Neural cell (in vitro differentiated cells): ENCODE measurements around the gene SETSIP.

ENCODE experiments used
- EZH2 ChIP-seq: fragments of 200-600, 300-800 bp; shearing (Covaris generic), sonication (generic); IDR thresholded peaks from 2 replicates; pipeline ENCODE4 v1.6.1; 2014; ENCODE audit warnings: antibody characterized with exemption, low read length, borderline replicate concordance, mild to moderate bottlenecking; ENCODE audit not compliant: insufficient read depth, poor library complexity, severe bottlenecking
- POLR2AphosphoS5 ChIP-seq: IDR thresholded peaks from 2 replicates; pipeline ENCODE4 v1.6.1; 2012
- TF ChIP-seq, protein P1 (sequence below): fragments of 450-650 bp; IDR thresholded peaks from 2 replicates; pipeline ENCODE4 v1.5.1; 2014; ENCODE audit warnings: antibody characterized with exemption, mild to moderate bottlenecking, moderate library complexity; ENCODE audit not compliant: poor library complexity, severe bottlenecking

DNA sequence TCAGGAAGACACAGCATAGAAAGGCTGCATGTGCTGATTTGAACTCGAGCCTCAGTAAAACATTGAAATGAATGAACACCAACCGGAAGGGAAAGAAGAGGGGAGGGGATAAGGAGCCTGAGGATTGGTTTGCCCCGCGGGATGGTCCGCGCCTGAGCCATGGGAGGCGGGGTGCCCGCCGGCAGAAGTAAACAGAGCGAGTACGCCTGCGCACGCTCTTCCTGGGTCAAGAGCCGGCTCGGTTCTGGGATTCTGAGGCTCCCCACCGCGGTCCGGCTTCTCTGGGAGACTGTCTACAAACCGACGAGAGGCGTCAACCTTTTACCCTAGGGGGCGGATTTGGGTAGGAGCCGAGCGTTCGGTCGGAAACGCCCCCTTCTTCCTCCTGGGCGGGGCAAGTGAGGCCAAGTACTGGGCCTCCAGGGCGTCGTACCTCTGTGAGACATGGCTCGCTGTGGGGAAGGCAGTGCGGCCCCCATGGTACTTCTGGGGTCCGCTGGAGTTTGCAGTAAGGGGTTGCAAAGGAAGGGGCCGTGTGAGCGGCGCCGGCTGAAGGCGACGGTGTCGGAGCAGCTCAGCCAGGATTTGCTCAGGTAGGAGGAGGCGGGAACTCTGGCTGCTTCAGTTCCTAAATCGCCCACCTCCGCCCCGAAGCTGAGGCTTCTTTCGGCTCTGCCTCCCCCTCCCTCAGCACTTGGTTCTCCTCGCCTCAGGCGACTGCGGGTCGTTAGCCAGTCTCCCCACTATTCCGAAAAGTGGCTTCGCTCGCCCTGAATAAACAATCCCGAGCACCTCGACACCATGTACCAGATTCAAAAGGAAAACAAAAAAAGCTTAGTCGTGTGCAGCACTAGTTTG, 5.1 kb upstream of the SETSIP start, which contains the start of gene BTBD8:
- TF ChIP-seq, protein P1, sequence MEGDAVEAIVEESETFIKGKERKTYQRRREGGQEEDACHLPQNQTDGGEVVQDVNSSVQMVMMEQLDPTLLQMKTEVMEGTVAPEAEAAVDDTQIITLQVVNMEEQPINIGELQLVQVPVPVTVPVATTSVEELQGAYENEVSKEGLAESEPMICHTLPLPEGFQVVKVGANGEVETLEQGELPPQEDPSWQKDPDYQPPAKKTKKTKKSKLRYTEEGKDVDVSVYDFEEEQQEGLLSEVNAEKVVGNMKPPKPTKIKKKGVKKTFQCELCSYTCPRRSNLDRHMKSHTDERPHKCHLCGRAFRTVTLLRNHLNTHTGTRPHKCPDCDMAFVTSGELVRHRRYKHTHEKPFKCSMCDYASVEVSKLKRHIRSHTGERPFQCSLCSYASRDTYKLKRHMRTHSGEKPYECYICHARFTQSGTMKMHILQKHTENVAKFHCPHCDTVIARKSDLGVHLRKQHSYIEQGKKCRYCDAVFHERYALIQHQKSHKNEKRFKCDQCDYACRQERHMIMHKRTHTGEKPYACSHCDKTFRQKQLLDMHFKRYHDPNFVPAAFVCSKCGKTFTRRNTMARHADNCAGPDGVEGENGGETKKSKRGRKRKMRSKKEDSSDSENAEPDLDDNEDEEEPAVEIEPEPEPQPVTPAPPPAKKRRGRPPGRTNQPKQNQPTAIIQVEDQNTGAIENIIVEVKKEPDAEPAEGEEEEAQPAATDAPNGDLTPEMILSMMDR: no peak
- no peak for TF ChIP-seq EZH2
- TF ChIP-seq POLR2AphosphoS5: no peak
